HepG2 (cell line): Measurements from ENCODE around the gene ASAP2. TPM values are rescaled to one million over a fixed set of nuclear protein-coding genes. Genes with fewer than 3 reads are reported as not detected.
A peak's percentile ranks its signal among the peaks of the same experiment; 100 is the strongest.

Experiments
- BCLAF1 ChIP-seq: fragments of 450-650 bp; IDR thresholded peaks from 2 replicates; pipeline ENCODE4 v1.6.1; 2017; ENCODE audit warnings: mild to moderate bottlenecking
- GATAD2A ChIP-seq: IDR thresholded peaks from 2 replicates; pipeline ENCODE4 v1.6.1; 2016
- GTF2F1 ChIP-seq: fragments of 150-350 bp; IDR thresholded peaks from 2 replicates; pipeline ENCODE4 v1.6.1; 2014; ENCODE audit warnings: low read length
- MED8 ChIP-seq: sonication (generic); formaldehyde crosslinking; IDR thresholded peaks from 2 replicates; pipeline ENCODE4 v1.8.1; 2023; ENCODE audit warnings: mild to moderate bottlenecking, missing genetic modification reagents; ENCODE audit not compliant: insufficient replicate concordance
- MEF2D ChIP-seq: sonication (generic); formaldehyde crosslinking; IDR thresholded peaks from 2 replicates; pipeline ENCODE4 v1.5.1; 2020; ENCODE audit warnings: mild to moderate bottlenecking, missing genetic modification reagents
- MTF2 ChIP-seq: sonication (generic); formaldehyde crosslinking; IDR thresholded peaks from 2 replicates; pipeline ENCODE4 v1.5.0; 2020; ENCODE audit warnings: missing genetic modification reagents, borderline replicate concordance
- NCOR1 ChIP-seq: fragments of 200-600 bp; sonication (generic); IDR thresholded peaks from 2 replicates; pipeline ENCODE4 v1.7.0; 2017; ENCODE audit warnings: antibody characterized with exemption, low read length, borderline replicate concordance
- POLR2AphosphoS5 ChIP-seq: IDR thresholded peaks from 2 replicates; pipeline ENCODE4 v1.6.1; 2012; ENCODE audit warnings: low read depth, low read length
- TBX2 ChIP-seq: sonication (generic); formaldehyde crosslinking; IDR thresholded peaks from 2 replicates; pipeline ENCODE4 v1.5.0; 2020; ENCODE audit warnings: missing genetic modification reagents, mild to moderate bottlenecking, borderline replicate concordance
- TGIF2 ChIP-seq: IDR thresholded peaks from 2 replicates; pipeline ENCODE4 v1.6.1; 2016; ENCODE audit warnings: control low read depth, missing compliant biosample characterization
- TOE1 ChIP-seq: sonication (generic); formaldehyde crosslinking; IDR thresholded peaks from 2 replicates; pipeline ENCODE4 v1.4.0; 2020; ENCODE audit warnings: mild to moderate bottlenecking, missing genetic modification reagents
- YEATS4 ChIP-seq: sonication (generic); formaldehyde crosslinking; IDR thresholded peaks from 2 replicates; pipeline ENCODE4 v1.4.0; 2020; ENCODE audit warnings: missing genetic modification reagents, borderline replicate concordance
- ZFP90 ChIP-seq: sonication (generic); formaldehyde crosslinking; IDR thresholded peaks from 2 replicates; pipeline ENCODE4 v1.8.0; 2022; ENCODE audit warnings: missing genetic modification reagents, mild to moderate bottlenecking, inconsistent platforms, borderline replicate concordance
- ZFX ChIP-seq: sonication (generic); formaldehyde crosslinking; IDR thresholded peaks from 2 replicates; pipeline ENCODE4 v1.4.0; 2020; ENCODE audit warnings: mild to moderate bottlenecking, low read depth, missing genetic modification reagents, moderate library complexity
- ZFY ChIP-seq: sonication (generic); formaldehyde crosslinking; IDR thresholded peaks from 2 replicates; pipeline ENCODE4 v1.4.0; 2020; ENCODE audit warnings: missing genetic modification reagents
- ZMYM3 ChIP-seq: sonication (generic); formaldehyde crosslinking; IDR thresholded peaks from 2 replicates; pipeline ENCODE4 v1.5.1; 2020; ENCODE audit warnings: mild to moderate bottlenecking, missing genetic modification reagents
- ZNF10 ChIP-seq: sonication (generic); formaldehyde crosslinking; IDR thresholded peaks from 2 replicates; pipeline ENCODE4 v1.4.0; 2020; ENCODE audit warnings: mild to moderate bottlenecking, low read depth, missing genetic modification reagents, borderline replicate concordance
- ZNF362 ChIP-seq: sonication (generic); formaldehyde crosslinking; IDR thresholded peaks from 2 replicates; pipeline ENCODE4 v1.4.0; 2020; ENCODE audit warnings: missing genetic modification reagents, mild to moderate bottlenecking, borderline replicate concordance
- ZNF607 ChIP-seq: sonication (generic); formaldehyde crosslinking; IDR thresholded peaks from 2 replicates; pipeline ENCODE4 v1.5.1; 2020; ENCODE audit warnings: missing genetic modification reagents, mild to moderate bottlenecking, borderline replicate concordance
- ZSCAN31 ChIP-seq: sonication (generic); formaldehyde crosslinking; IDR thresholded peaks from 2 replicates; pipeline ENCODE4 v1.5.0; 2020; ENCODE audit warnings: low read depth, mild to moderate bottlenecking, missing genetic modification reagents
- ZSCAN5A ChIP-seq: sonication (generic); formaldehyde crosslinking; IDR thresholded peaks from 2 replicates; pipeline ENCODE4 v1.8.0; 2022; ENCODE audit warnings: mild to moderate bottlenecking, missing genetic modification reagents, borderline replicate concordance
- polyA plus RNA-seq, 8 experiments: library from polyadenylated mRNA; depleted of rRNA in 3 of 8; stranded (reverse) in 7 of 8; unstranded in 1 of 8; fragments of >200 nt; fragmentation: Illumina TruSeq in 4 of 8; extraction: Trizol in 4 of 8; gene quantifications; 2 replicates each; pipeline versions ENCODE4 v1.2.1 to v1.2.3, GENCODE V29; 2011 to 2016; ENCODE audit warnings: low read depth in 4 of 8, missing spikeins in 1 of 8, mixed read lengths in 1 of 8; ENCODE audit not compliant: insufficient read depth in 1 of 8
- total RNA-seq, 5 experiments: library from RNA; depleted of rRNA; stranded (reverse); fragments of >200 nt; fragmentation: Illumina TruSeq; extraction: Trizol; gene quantifications; 2 replicates each; pipeline ENCODE4 v1.2.3, GENCODE V29; 2016; ENCODE audit warnings: low read depth in 1 of 5
- TF ChIP-seq, protein P1 (sequence below): sonication (generic); formaldehyde crosslinking; conservative IDR thresholded peaks from 2 replicates; pipeline ENCODE4 v1.4.0; 2020; ENCODE audit warnings: missing genetic modification reagents
- TF ChIP-seq, protein P2 (sequence below): sonication (generic); formaldehyde crosslinking; IDR thresholded peaks from 2 replicates; pipeline ENCODE4 v1.4.0; 2020; ENCODE audit warnings: low read depth, mild to moderate bottlenecking, missing genetic modification reagents

The ASAP2 gene
- total and polyA plus RNA-seq, 2 of the 13 experiments (the other 11 are each of a cell fraction or from before 2014, with no cell fraction given): 7.3 to 22.3 TPM

DNA sequence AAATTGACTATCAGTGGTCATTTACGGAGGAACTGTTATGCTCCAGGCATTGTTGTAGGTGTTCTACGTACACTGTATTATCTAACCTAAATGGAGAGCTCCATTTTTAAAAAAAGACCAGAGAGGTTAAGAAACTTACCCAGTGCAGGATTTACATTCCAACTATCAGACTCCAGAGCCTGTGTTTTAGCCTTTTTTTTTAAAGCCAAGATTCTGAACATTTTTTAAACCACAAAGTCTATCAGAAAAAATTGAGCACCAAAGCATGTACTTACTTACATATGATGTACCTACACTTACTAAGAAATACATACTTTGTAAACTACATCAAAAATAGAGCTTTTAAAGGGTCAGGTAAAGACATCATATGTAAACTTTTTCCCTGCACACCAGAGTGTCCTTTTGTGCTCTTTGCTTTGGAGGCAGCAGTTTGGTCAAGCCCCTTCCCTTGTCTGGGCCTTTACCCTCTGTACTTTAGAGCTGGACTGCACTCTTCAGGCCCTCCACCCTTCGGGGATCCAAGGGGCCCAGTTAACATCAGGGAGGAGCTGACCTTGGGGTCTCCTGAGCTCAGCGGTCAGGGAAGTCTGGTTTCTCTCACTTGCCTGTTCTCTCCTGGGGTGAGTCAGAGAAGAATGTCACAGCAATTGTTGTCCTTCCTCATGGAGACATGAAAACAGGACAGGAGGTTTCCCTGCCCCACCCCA is 158.3 kb downstream of the ASAP2 start (continued):
- TF ChIP-seq TBX2 (peak; percentile 65; the same call in 1 of the 2 replicates), TGIF2 (CRISPR knock-in tag) (no peak), POLR2AphosphoS5 (no peak), ZSCAN31 (CRISPR knock-in tag) (peak; percentile 50; the same call in 1 of the 2 replicates), ZSCAN5A (0 out of 2 replicates have a peak, but pooled peaks have one; percentile 39), YEATS4 (CRISPR knock-in tag) (no peak), ZNF607 (CRISPR knock-in tag) (no peak), ZMYM3 (CRISPR knock-in tag) (peak; percentile 68), GATAD2A (CRISPR knock-in tag) (peak; percentile 82), ZFX (CRISPR knock-in tag) (peak; percentile 49), ZNF362 (peak; percentile 23; the same call in 1 of the 2 replicates), TOE1 (CRISPR knock-in tag) (no peak), BCLAF1 (no peak), ZFP90 (CRISPR knock-in tag) (no peak), MED8 (CRISPR knock-in tag) (no peak), MEF2D (CRISPR knock-in tag) (peak; percentile 62), ZNF10 (CRISPR knock-in tag) (no peak), GTF2F1 (no peak), ZFY (CRISPR knock-in tag) (0 out of 2 replicates have a peak, but pooled peaks have one; percentile 35), NCOR1 (0 out of 2 replicates have a peak, but pooled peaks have one; percentile 32), MTF2 (CRISPR knock-in tag) (no peak)
- TF ChIP-seq, protein P1, sequence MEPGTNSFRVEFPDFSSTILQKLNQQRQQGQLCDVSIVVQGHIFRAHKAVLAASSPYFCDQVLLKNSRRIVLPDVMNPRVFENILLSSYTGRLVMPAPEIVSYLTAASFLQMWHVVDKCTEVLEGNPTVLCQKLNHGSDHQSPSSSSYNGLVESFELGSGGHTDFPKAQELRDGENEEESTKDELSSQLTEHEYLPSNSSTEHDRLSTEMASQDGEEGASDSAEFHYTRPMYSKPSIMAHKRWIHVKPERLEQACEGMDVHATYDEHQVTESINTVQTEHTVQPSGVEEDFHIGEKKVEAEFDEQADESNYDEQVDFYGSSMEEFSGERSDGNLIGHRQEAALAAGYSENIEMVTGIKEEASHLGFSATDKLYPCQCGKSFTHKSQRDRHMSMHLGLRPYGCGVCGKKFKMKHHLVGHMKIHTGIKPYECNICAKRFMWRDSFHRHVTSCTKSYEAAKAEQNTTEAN (CRISPR knock-in tag): no peak
- TF ChIP-seq, protein P2, sequence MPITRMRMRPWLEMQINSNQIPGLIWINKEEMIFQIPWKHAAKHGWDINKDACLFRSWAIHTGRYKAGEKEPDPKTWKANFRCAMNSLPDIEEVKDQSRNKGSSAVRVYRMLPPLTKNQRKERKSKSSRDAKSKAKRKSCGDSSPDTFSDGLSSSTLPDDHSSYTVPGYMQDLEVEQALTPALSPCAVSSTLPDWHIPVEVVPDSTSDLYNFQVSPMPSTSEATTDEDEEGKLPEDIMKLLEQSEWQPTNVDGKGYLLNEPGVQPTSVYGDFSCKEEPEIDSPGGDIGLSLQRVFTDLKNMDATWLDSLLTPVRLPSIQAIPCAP: no peak
